Calu3 (cell line): ENCODE data around the gene ATP2B1. TPM values are rescaled to one million over a fixed set of nuclear protein-coding genes. Genes with fewer than 3 reads are reported as not detected.

Experiments used
- BruUV-seq: library from RNA; stranded (reverse); fragments of 400-500 nt; replicated peaks from 2 replicates; lab custom pipeline; 2021; lab: Mats Ljungman, UMichigan
- CTCF ChIA-PET: fragments of 300-600 bp; sonication (Branson Sonifier 250); formaldehyde crosslinking; loops from one replicate; lab custom pipeline; 2022; ENCODE audit warnings: antibody characterized with exemption; lab: Charles Lee
- DNase-seq: peaks from one replicate; pipeline ENCODE4 v3.0.0; 2022
- H3K27ac Mint-ChIP-seq: one replicate; pipeline ENCODE4 v1.8.0; 2022; ENCODE audit warnings: mixed read lengths; ENCODE audit not compliant: unreplicated experiment
- H3K27me3 Mint-ChIP-seq: one replicate; pipeline ENCODE4 v1.8.0; 2022; ENCODE audit warnings: mixed read lengths; ENCODE audit not compliant: unreplicated experiment
- H3K36me3 Mint-ChIP-seq: one replicate; pipeline ENCODE4 v1.8.0; 2022; ENCODE audit warnings: mild to moderate bottlenecking, moderate library complexity, mixed read lengths; ENCODE audit not compliant: insufficient read depth, unreplicated experiment
- H3K4me1 Mint-ChIP-seq: one replicate; pipeline ENCODE4 v1.8.0; 2022; ENCODE audit warnings: mild to moderate bottlenecking, low read depth, mixed read lengths; ENCODE audit not compliant: unreplicated experiment
- H3K4me3 Mint-ChIP-seq: one replicate; pipeline ENCODE4 v1.8.0; 2022; ENCODE audit warnings: mild to moderate bottlenecking, low read depth, moderate library complexity, mixed read lengths; ENCODE audit not compliant: unreplicated experiment
- H3K9me3 Mint-ChIP-seq: one replicate; pipeline ENCODE4 v1.8.0; 2022; ENCODE audit warnings: low read depth, mixed read lengths; ENCODE audit not compliant: unreplicated experiment
- intact Hi-C: fragments of 100-400 bp; cut with micrococcal nuclease; formaldehyde crosslinking; loops from one replicate; pipeline ENCODE4 v1.10.0; 2022; ENCODE audit not compliant: unreplicated experiment
- total RNA-seq: library from RNA; stranded (reverse); gene quantifications from 2 replicates; pipeline ENCODE4 v1.2.3, GENCODE V29; 2022
- TF ChIP-seq, protein P1 (sequence below): fragments of 200-600 bp; IDR thresholded peaks from one replicate; pipeline ENCODE4 v1.8.0; 2022; ENCODE audit warnings: antibody characterized with exemption; ENCODE audit not compliant: unreplicated experiment

ATP2B1 gene
- total RNA-seq, 1 experiment from 2014 or later = 73.6 TPM

DNA sequence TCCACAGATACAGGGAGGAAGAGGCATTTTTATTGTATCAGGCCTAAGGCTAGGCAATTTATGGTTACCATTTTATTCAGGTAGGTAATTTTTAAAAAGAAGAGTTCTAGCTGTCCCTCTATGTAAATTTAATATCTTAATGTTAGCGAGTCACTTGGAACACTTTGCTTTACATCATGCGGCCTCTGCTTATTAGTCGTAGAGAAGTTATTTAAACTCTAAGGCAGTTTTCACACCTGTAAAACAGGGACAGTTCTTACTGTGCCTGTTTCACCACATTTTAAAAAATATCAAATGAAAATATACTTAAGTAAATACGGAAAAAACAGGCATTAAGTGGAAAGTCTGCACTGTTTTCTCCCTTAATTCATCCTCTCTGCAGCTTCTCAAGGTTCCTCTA, 111.4 kb downstream of the ATP2B1 start:
- H3K4me1 Mint-ChIP-seq = peaks cover 7% of the 10 kb centered on the region
- CTCF ChIA-PET = no interaction called here
- BruUV-seq = no TSS peak
- no peak overlapping the region for H3K4me3 Mint-ChIP-seq
- H3K36me3 Mint-ChIP-seq = peaks cover 12% of the 10 kb centered on the region
- DNase-seq = no peak
- TF ChIP-seq, protein P1, sequence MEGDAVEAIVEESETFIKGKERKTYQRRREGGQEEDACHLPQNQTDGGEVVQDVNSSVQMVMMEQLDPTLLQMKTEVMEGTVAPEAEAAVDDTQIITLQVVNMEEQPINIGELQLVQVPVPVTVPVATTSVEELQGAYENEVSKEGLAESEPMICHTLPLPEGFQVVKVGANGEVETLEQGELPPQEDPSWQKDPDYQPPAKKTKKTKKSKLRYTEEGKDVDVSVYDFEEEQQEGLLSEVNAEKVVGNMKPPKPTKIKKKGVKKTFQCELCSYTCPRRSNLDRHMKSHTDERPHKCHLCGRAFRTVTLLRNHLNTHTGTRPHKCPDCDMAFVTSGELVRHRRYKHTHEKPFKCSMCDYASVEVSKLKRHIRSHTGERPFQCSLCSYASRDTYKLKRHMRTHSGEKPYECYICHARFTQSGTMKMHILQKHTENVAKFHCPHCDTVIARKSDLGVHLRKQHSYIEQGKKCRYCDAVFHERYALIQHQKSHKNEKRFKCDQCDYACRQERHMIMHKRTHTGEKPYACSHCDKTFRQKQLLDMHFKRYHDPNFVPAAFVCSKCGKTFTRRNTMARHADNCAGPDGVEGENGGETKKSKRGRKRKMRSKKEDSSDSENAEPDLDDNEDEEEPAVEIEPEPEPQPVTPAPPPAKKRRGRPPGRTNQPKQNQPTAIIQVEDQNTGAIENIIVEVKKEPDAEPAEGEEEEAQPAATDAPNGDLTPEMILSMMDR = no peak
- H3K27me3 Mint-ChIP-seq = no peaks in the 10 kb centered on the region
- intact Hi-C loops = no loop called here
- no peak overlapping the region for H3K27ac Mint-ChIP-seq
- no peaks in the 10 kb centered on the region for H3K9me3 Mint-ChIP-seq

DNA sequence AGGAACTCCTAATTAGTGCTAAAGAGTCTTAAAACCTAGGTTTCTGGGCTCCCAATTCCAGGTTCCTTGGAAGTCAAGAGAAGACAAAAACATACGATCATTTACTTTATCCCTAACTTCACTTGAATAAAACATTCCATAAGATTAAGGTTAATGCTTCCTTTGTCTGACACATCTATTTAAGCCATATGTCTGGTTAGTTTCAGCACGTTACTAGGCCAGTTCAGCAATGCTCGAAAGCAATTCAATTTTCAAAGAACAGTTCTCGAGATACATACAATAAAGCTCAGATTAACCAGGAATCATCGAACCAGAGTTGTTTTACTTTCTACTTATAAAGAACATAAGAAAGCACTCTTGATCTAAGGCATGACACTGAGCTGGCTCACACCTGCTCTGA, 114.8 kb downstream of the ATP2B1 start:
- H3K27ac Mint-ChIP-seq = no peak overlapping the region
- intact Hi-C loops = no loop called here
- TF ChIP-seq, protein P1 = no peak
- no peak for DNase-seq
- no peaks in the 10 kb centered on the region for H3K9me3 Mint-ChIP-seq
- peaks cover 15% of the 10 kb centered on the region for H3K36me3 Mint-ChIP-seq
- H3K27me3 Mint-ChIP-seq = no peaks in the 10 kb centered on the region
- CTCF ChIA-PET = interaction anchor here (0.7 kb wide), 1 partner anchor 379 kb away, joined by 3 read pairs; no protein-coding TSS in a partner anchor
- BruUV-seq = no TSS peak
- no peak overlapping the region for H3K4me3 Mint-ChIP-seq
- H3K4me1 Mint-ChIP-seq = peaks cover 23% of the 10 kb centered on the region

DNA sequence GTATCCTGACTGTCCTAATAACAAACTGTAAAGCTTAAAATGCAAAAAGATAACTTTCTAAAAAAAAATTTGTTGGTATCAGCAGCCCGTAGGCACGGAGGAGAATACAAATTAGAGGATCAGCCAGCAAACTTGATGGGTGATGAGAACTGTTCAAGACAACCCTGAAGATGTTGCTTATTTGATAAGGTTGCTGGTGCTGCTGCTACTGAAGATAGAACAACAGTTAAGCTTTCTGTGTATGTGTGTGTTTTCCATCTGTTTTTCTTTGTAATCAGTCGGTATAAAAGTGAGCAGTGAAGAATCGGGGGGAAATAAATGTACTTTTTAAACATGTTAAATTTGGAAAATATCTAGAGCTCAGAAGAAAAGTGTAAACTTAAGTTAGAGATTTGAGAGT, 115.4 kb downstream of the ATP2B1 start:
- TF ChIP-seq, protein P1 = no peak
- BruUV-seq = no TSS peak
- CTCF ChIA-PET = interaction anchor here (0.7 kb wide), 1 partner anchor 379 kb away, joined by 3 read pairs; no protein-coding TSS in a partner anchor
- no peak for DNase-seq
- H3K36me3 Mint-ChIP-seq = peaks cover 8% of the 10 kb centered on the region
- peaks cover 19% of the 10 kb centered on the region for H3K4me1 Mint-ChIP-seq
- intact Hi-C loops = no loop called here
- H3K27ac Mint-ChIP-seq = no peak overlapping the region
- H3K9me3 Mint-ChIP-seq = no peaks in the 10 kb centered on the region
- no peak overlapping the region for H3K4me3 Mint-ChIP-seq
- no peaks in the 10 kb centered on the region for H3K27me3 Mint-ChIP-seq

DNA sequence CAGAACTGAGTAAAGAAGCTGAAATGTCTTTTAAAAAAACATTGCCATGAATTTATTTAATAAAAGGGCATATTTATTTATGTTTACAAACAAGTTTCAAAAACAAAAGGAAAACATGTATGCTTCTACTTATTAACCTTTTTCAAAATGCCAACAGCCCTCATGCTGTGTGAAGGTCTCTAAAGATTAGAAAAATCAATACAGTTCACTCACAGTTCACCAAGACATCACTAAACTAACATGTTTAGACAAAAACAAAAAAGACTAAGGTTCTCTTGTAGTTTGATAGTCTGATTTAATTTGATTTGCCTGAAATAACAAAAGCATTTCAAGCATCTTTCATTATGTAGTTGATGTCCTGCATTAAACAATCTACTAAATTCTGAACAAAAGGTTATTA, 118.9 kb downstream of the ATP2B1 start:
- Mint-ChIP-seq H3K36me3 (peaks cover 7% of the 10 kb centered on the region), H3K27ac (no peak overlapping the region), H3K9me3 (no peaks in the 10 kb centered on the region), H3K27me3 (no peaks in the 10 kb centered on the region), H3K4me3 (no peak overlapping the region), H3K4me1 (peaks cover 18% of the 10 kb centered on the region)
- intact Hi-C loops = no loop called here
- TF ChIP-seq, protein P1 = no peak
- BruUV-seq = no TSS peak
- DNase-seq = no peak
- CTCF ChIA-PET = no interaction called here
